Pancreas (tissue), 10 donors: ENCODE results near the gene AP3D1. TPM values are rescaled to one million over a fixed set of nuclear protein-coding genes. Genes with fewer than 3 reads are reported as not detected.
A peak's percentile ranks its signal among the peaks of the same experiment; 100 is the strongest.
"Not testable (repeated sequence)": the region's sequence is repeated elsewhere in the genome, so short reads cannot be mapped to it uniquely, and the experiment has no call there.

ENCODE experiments used
- ATAC-seq, 4 donors: fragments of 200-7000 bp; cut with Tn5 transposase; one replicate each; pipeline versions ENCODE4 v1.8.0 to v1.9.1; 2020; ENCODE audit warnings: mild to moderate bottlenecking in 4 of 4, moderate library complexity in 4 of 4
- DNase-seq, 6 donors: peaks; one replicate each; pipeline ENCODE4 v3.0.0-alpha.2; 2020
- FAIRE-seq: peaks from 2 replicates; lab custom pipeline; 2012; peaks lifted over from hg19 to GRCh38; lab: Jason Lieb, UNC
- H3K27ac ChIP-seq, 4 donors: fragments of 200-600 bp; sonication (generic); 1 replicate in 3 of 4; 2 replicates in 1 of 4; pipeline versions ENCODE4 v1.5.0 to v1.8.0; 2020
- H3K27me3 ChIP-seq, 4 donors: fragments of 200-600 bp; one replicate each; pipeline ENCODE4 v1.8.0; 2021
- H3K36me3 ChIP-seq, 3 donors: fragments of 200-600 bp; sonication (generic) in 1 of 3; one replicate each; pipeline versions ENCODE4 v1.5.0 to v1.8.0; 2020 to 2021
- H3K4me1 ChIP-seq, 3 donors: fragments of 200-600 bp; one replicate each; pipeline ENCODE4 v1.8.0; 2021
- H3K4me3 ChIP-seq, 4 donors: fragments of 200-600 bp; sonication (generic) in 2 of 4; one replicate each; pipeline versions ENCODE4 v1.5.0 to v1.8.0; 2020 to 2021
- H3K9me3 ChIP-seq, 4 donors: fragments of 200-600 bp; one replicate each; pipeline ENCODE4 v1.8.0; 2021
- WGBS, 2 donors: extraction: QIAGEN DNeasy Blood & Tissue Kit; methylation state at CpG; one replicate each; pipeline ENCODE4 v1.1.7; 2013; 5-methylcytosine and 5-hydroxymethylcytosine counted together
- intact Hi-C, 3 donors: fragments of 100-400 bp; cut with DNase I; formaldehyde crosslinking; loops; one replicate each; pipeline versions ENCODE4 v1.11.1 to v1.14.2; 2022
- polyA plus RNA-seq, 2 donors: library from polyadenylated mRNA; stranded (reverse); fragments of 200-250 nt; gene quantifications; one replicate each; pipeline ENCODE4 v1.2.3, GENCODE V29; 2013
- total RNA-seq, 6 donors: library from RNA; stranded (reverse); fragmentation: NEBNext Ultra II Directional in 4 of 6; extraction: Animal tissue kit (Norgen Biotek cat#: 25700) in 4 of 6; gene quantifications; one replicate each; pipeline versions ENCODE4 v1.2.1 to v1.2.4, GENCODE V29; 2021 to 2023
- TF ChIP-seq, protein P1 (sequence below), 4 donors: fragments of 200-600 bp; sonication (generic) in 3 of 4; IDR thresholded peaks; one replicate each; pipeline versions ENCODE4 v1.5.0 to v1.8.0; 2021; ENCODE audit warnings: antibody characterized with exemption in 4 of 4
- donor health status: healthy with polysubstance abuse.
- donor health status: DM: no; HTN: no; CAD: no; lungs with moderate emphysema.
- donor health status: DM: no; HTN: no; CAD: no.
- donor health status: control.
- donor health status: control.
- donor health status: Bipolar disorder and iron deficiency.
- donor health status: DM: yes; HTN: yes; CAD: no.
- donor health status: DM: no; HTN: no; CAD: no.
- donor health status: DM: no; HTN: no; CAD: no.
- donor health status: DM: yes; HTN: yes; CAD: no.

The AP3D1 gene
- 100 to 1,000 TPM in 1 of 6 donors, 10 to 100 TPM in 5; 75.2 to 105 (median 83.9) TPM for total RNA-seq
- polyA plus RNA-seq, result 100 to 1,000 TPM in 1 of 2 donors, 10 to 100 TPM in 1; 88.3 to 102 TPM

GRCh38 chr19:2151339-2152229 is at the start of gene AP3D1:
TSS of gene AP3D1 (minus strand) at chr19:2151566. CDS start at chr19:2151334, 232 bp downstream.
- Histone ChIP-seq H3K27ac (peak within 1 kb of the TSS; percentile 53 to 76 (median 68)), H3K36me3 (no peaks in the 10 kb centered on the region), H3K4me3 (peak within 1 kb of the TSS; percentile 86 to 99 (median 96)), H3K27me3 (no peaks in the 10 kb centered on the region), H3K4me1 (peaks cover 0 to 20% (median 2%) of the 10 kb centered on the region in 3 donors), H3K9me3 (no peaks in the 10 kb centered on the region)
- WGBS, 2 donors, result 1% methylated on average over 53 to 74 of the region's 74 CpGs
- intact Hi-C loops, result loop anchor here in 1 of 3 donors (10.0 kb wide), 1 partner anchor 83 kb away; the partner anchor contains the start of genes PLEKHJ1 and SF3A2
- TF ChIP-seq, protein P1, sequence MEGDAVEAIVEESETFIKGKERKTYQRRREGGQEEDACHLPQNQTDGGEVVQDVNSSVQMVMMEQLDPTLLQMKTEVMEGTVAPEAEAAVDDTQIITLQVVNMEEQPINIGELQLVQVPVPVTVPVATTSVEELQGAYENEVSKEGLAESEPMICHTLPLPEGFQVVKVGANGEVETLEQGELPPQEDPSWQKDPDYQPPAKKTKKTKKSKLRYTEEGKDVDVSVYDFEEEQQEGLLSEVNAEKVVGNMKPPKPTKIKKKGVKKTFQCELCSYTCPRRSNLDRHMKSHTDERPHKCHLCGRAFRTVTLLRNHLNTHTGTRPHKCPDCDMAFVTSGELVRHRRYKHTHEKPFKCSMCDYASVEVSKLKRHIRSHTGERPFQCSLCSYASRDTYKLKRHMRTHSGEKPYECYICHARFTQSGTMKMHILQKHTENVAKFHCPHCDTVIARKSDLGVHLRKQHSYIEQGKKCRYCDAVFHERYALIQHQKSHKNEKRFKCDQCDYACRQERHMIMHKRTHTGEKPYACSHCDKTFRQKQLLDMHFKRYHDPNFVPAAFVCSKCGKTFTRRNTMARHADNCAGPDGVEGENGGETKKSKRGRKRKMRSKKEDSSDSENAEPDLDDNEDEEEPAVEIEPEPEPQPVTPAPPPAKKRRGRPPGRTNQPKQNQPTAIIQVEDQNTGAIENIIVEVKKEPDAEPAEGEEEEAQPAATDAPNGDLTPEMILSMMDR (IDR thresholded peaks at IDR 0.05), result no peak
- ATAC-seq (peak; percentile 92 to 96 (median 94)), FAIRE-seq (peak; percentile 94), DNase-seq (peak; percentile 100)

DNA sequence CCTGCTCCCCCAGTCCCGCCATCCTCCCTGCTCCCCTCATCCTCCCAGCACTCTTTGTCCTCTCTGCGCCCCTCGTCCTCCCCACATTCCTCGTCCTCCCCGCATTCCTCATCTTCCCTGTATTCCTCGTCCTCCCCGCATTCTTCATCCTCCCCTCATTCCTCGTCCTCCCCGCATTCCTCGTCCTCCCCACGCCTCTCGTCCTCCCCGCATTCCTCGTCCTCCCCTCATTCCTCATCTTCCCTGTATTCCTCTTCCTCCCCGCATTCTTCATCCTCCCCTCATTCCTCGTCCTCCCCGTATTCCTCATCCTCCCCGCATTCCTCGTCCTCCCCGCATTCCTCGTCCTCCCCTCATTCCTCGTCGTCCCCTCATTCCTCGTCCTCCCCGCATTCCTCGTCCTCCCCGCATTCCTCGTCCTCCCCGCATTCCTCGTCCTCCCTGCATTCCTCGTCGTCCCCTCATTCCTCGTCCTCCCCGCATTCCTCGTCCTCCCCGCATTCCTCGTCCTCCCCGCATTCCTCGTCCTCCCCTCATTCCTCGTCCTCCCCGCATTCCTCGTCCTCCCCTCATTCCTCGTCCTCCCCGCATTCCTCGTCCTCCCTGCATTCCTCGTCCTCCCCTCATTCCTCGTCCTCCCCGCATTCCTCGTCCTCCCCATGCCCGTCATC is 49.4 kb upstream of the AP3D1 start:
- not testable (repeated sequence) for H3K4me1 ChIP-seq, FAIRE-seq

DNA sequence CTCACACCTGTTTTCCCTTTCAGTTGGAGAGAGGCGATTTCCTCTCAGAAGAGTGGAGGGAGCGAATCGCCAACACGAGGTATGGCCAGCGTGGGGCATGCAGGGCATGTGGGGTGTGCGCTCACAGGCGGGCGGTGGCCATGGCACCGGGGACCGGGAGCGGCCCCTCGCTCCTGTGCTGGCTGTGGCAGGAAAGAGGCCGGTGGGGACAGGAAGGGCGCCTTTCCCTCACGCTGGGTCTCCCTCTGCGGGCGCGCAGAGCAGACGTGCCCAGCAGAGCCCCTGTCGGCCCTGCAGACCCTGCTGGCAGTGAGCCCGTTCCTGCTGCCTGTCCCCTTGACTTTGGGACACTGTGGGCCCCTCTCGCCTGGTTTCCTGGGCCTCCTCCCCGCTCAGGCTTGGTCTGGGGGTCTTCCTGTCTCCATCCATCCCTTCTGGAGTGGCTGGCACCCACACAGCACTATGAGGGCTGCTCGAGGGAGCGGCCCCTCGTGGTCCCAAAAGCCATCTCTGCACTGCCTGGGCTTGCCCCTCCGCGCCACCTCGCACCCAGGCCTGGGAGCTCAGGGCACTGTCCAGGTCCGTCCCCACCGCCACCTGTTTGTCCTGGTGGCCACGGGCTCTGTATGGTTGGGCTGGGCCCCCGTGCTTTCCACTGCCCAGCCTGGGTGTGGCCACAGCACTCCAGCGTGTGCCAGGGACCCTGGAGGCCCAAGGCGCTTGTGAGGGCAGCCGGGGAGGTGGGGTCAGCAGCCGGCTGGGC is 48.7 kb upstream of the AP3D1 start:
- TF ChIP-seq, protein P1 (IDR thresholded peaks at IDR 0.05), result no peak
- Histone ChIP-seq H3K27ac (no peak overlapping the region), H3K4me1 (no peaks in the 10 kb centered on the region), H3K36me3 (peaks cover 0 to 14% (median 0%) of the 10 kb centered on the region in 3 donors), H3K9me3 (no peaks in the 10 kb centered on the region), H3K27me3 (no peaks in the 10 kb centered on the region), H3K4me3 (no peak overlapping the region)
- FAIRE-seq, result no peak
- ATAC-seq, result no peak
- WGBS, 2 donors, result 91 to 96% methylated on average over 36 to 37 of the region's 37 CpGs
- intact Hi-C loops, result no loop called here
- DNase-seq, result peak in 1 of 6 donors; percentile 59

More for the DNA sequence above, 49.4 kb upstream of the AP3D1 start:
- H3K27me3 ChIP-seq, DNase-seq, ATAC-seq, H3K27ac ChIP-seq, intact Hi-C loops, H3K9me3 ChIP-seq, H3K4me3 ChIP-seq: not testable (repeated sequence)
- 95% methylated on average over 45 to 50 of the region's 50 CpGs for WGBS, 2 donors
- peaks cover 0 to 14% (median 0%) of the 10 kb centered on the region in 3 donors for H3K36me3 ChIP-seq

- Histone ChIP-seq H3K4me1 (no peaks in the 10 kb centered on the region), H3K4me3 (no peak overlapping the region), H3K27me3 (no peaks in the 10 kb centered on the region), H3K9me3 (no peaks in the 10 kb centered on the region), H3K27ac (no peak overlapping the region), H3K36me3 (peaks cover 0 to 20% (median 0%) of the 10 kb centered on the region in 3 donors)
- intact Hi-C loops, result no loop called here
- WGBS, 2 donors, result 86 to 90% methylated on average over 18 of the region's 18 CpGs
- ATAC-seq, result peak in 2 of 4 donors; percentile 23 to 30
- TF ChIP-seq, protein P1 (IDR thresholded peaks at IDR 0.05), result no peak
- no peak for DNase-seq
- no peak for FAIRE-seq
These were observed 47.8 kb upstream of the AP3D1 start for GRCh38 chr19:2199215-2199614.
